Activated CD4-positive, alpha-beta T cell treated with anti-CD3 and anti-CD28 coated beads, Interleukin-2, amount 50 U/mL, for 48 hours (primary cell): ENCODE data around the gene GIPC3.
"Not testable (repeated sequence)": the region's sequence is repeated elsewhere in the genome, so short reads cannot be mapped to it uniquely, and the experiment has no call there.

ENCODE experiments used
- DNase-seq, 2 experiments: peaks; one replicate each; pipeline ENCODE4 v3.0.0-alpha.2; 2020

GIPC3 gene

GRCh38 chr19:3576696-3577443 is 8.4 kb upstream of the GIPC3 start:
- no peak for DNase-seq

- DNase-seq: no peak
Measured at GRCh38 chr19:3577723-3578344, 7.4 kb upstream of the GIPC3 start.

DNA sequence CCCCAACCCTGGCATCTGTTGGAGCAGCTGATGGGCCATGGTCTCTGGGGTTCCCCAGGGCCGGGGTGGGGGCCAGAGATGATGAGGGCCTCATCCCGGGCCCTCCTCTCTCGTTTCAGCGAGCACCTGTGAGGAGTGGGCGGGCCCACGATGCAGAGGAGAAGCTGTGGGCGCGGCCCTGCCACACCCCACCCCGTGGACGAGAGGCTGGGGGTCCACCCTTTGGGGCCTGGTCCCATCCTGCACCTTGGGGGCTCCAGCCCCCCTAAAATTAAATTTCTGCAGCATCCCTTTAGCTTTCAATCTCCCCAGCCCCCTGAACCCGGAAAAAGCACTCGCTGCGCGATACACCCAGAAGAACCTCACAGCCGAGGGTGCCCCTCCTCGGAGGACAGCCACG is 6.9 kb upstream of the GIPC3 start:
- DNase-seq: no peak

- no peak for DNase-seq
Measured at GRCh38 chr19:3580156-3580934, 4.9 kb upstream of the GIPC3 start.

GRCh38 chr19:3581792-3582191 is 3.5 kb upstream of the GIPC3 start:
- DNase-seq: not testable (repeated sequence)

DNA sequence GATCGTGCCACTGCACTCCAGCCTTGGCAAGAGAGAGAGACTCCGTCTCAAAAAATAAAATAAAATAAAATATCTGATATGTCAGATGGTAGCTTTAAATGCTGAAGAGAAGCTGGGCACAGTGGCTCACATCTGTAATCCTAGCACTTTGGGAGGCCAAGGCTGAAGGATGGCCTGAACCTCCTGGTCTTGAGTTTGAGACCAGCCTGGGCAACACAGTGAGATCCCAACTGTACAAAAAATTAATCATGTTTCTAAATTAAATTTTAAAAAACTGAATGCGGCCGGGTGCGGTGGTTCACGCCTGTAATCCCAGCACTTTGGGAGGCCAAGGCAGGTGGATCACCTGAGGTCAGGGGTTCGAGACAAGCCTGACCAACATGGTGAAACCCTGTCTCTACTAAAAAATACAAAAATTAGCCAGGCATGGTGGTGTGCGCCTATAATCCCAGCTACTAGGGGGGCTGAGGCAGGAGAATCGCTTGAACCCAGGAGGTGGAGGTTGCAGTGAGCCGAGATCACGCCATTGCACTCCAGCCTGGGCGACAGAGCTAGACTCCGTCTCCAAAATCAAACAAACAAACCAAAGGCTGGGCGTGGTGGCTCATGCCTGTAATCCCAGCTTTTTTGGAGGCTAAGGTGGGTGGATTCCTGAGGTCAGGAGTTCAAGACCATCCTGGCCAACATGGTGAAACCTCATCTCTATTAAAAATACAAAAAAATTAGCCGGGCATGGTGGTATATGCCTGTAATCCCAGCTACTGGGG is 1.1 kb upstream of the GIPC3 start:
- not testable (repeated sequence) for DNase-seq

GRCh38 chr19:3586127-3586626 is 899 bp downstream of the GIPC3 start:
- DNase-seq: peak; percentile 46 to 49

- no peak for DNase-seq
Measured at GRCh38 chr19:3586707-3587346, 1.5 kb downstream of the GIPC3 start.

DNA sequence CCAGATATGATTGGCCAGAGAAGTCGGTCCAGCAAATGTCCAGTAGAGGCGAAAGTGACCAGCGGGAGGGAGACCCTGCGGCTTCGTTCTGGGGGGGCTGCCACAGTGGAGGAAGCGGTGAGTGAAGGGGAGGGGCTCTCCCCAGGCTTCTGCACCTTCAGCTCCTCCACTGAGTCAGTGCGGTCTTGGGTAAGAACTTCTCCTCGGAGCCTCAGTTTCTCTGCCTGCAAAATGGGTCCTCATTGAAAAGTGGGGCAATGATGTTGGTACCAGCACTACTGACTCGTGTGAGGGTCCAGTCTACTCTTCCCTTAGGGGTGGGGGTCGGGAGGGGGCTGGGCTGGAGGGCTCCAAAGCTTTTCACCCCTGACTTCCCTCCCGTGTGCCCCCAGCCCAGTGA is 4.2 kb downstream of the GIPC3 start:
- DNase-seq: no peak

GRCh38 chr19:3589949-3590348 is 4.7 kb downstream of the GIPC3 start:
- DNase-seq: no peak

GRCh38 chr19:3590991-3591659 is 5.8 kb downstream of the GIPC3 start:
- no peak for DNase-seq

DNA sequence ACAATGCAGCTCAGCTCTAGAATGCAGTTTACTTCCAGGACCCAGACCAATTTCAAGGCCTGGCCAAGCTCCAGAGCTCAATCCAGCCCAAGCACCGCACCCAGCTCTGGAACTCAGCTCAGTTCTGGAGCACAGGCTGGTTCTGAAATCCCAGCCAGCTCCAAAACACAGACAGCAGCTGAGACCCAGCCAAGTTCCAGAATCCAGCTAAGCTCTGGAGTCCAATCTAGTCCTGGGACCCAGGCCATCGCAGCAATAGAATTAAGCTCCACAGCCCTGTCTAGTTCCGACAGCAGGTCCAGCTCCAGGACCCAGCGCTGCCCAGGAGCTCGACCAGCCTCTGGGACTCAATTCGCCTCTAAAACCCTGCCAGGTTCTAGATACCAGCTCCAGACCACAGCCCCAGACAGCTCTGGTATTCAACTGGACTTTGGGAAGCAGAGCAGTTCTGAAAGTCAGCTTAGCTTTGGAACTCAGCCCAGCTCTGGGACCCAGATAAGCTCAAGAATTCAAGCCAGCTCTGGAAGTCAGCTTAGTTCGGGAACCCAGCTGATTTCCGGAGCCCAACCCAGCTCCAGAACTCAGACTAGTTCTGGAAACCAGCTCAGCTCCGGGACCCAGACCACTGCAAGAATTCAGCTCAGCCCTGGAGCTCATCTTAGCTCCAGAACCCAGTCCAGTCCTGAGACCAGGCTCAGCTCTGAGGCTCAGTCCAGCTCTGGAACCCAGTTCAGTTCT is 6.8 kb downstream of the GIPC3 start:
- no peak for DNase-seq

DNA sequence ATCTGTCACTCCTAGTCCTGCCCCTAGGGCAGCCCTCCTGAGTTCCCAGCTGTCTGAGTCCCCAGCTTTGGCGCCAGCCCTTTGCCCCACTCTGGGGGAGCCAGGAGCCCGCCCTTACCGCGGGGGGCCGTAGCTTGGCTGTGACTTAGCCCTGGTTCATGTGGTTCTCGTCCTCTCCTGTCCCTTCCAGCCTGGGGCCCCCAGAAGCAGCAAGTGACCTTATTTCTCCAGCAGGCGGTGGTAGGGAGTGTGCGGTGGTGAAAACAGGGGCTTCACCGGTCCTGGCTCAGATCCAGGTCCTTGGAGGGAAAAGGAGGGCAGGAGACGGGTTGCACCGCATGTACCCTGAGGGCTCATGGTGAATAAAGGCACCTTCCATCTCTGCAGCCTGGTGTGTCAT is 7.9 kb downstream of the GIPC3 start:
- no peak for DNase-seq

DNA sequence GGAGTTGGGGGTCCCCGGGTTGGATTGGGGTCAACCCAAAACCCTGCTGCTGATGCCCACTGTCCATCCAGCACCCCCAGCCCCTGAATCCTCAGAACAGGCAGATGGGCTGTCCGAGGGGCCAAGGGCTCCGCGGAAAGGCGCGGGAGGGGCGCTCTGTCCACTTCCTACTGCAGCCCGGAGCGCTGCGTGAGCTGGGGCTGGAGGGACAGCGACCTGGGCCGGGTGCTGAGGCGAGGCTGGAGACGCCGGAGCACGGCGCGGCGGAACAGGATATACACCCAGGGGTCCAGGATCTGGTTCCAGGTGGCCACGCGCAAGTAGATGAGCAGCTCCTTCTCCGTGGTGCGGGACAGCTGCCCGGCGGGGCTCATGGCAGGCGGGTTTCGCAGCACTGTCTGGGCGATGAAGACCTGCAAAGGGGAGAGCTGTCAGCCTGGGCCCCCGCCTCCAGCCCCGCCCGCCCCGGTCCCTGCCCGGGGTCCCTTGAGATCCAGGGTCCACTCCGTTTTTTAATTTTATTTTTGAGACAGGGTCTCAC is 10.3 kb downstream of the GIPC3 start:
- no peak for DNase-seq

DNA sequence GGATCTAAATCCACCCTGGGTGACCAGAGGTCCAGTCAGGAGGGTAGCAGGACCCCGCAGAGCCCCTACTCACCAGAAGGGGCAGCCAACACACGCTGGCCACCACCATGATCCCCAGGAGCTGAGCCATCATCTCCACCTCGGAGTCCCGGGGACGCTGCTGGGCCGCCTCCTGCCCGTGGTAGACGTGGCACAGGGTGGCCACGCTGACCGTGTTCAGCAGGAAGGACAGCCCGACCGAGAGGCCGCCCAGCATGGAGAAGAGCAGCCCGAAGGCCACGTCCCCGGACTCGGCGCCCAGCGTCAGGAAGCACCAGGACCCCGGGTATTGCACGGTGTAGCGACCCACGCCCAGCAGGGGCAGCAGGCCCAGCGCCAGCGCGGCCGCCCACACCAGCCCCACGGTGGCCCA is 14.5 kb downstream of the GIPC3 start:
- DNase-seq: no peak

DNA sequence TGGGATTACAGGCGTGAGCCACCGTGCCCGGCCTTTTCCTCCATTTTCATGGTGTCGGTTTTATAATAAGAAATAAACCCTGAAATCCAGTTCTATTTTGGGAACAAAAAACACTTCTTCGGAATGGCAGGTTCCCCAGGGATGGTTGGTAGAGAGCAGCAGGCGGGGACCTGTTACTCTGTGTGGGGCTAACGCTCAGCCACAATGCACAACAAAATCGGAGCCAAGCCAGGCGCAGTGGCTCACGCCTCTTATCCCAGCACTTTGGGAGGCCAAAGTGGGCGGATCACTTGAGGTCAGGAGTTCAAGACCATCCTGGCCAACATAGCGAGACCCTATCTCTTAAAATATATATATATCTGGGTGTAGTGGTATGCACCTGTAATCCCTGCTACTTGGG is 15.7 kb downstream of the GIPC3 start:
- no peak for DNase-seq

DNA sequence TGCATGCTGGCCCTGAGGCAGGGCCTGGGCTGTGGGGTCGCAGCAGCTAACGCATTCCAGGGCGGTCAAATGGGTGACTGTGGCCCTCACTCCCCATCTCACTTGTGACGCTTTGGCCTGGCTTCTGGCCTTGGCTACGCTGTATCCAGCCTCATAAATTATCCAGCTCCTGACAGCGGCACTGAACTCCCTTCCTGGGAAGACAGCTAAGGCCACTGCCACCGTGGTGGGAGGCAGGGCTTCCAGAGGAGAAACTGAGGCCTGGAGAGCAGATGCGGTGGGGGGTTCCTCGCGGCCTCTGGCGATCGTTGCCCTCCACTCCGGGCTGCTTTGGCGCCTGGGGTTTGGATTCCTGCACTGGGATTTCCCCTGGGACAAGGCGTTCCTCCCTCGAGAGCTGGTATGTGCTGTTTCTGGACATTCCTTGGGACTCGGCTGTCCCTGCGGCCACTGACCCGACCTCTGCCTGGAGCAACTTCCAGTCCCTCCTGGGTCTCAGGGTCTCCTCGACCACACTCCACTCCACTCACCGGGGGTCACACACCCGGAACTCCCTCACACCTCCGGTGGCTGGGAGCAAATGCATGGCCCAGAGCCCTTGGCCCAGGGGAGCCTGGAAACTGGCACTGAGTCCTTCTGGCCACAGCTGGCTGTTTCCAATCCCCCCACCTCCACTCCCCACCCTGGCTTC is 18.0 kb downstream of the GIPC3 start:
- DNase-seq: no peak

DNA sequence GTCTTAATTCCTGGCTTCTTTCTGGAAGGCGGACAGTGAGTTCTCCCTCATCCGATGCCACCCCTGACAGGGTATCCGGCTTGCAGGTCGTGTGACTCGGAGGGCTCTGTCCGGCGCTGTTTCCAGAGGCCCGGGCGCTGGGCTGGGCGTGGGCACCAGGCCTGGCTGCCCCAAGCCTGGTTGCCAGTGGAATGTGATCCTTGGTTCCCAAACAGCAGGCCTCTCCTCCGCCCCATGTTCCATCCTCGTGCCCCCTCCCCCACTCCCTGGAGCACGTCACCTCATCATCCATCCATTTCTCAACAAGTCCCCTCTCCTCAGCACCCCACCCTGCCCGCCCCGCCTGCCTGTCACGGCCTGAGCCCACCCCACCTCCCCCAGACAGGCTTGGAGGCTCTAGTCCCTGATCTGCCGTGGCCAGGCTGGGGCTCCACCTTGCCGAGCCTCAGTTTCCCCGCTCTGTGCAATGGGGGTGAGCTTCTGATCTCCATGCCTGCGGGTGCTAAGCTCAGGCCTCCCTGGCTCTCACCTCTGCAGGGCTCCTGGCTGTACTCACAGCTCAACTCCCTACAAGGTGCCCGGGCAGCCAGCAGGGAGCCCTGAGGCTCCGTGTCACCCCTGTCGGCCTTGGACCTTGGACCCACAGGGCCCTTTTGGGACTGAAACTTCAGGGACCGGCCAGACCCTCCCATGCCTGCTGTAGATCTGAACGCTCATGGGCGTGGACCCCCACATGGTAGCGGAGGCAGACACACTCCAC is 19.1 kb downstream of the GIPC3 start:
- no peak for DNase-seq

- peak in 1 of 2 experiments; percentile 20 for DNase-seq
Measured at GRCh38 chr19:3604987-3605343, 19.7 kb downstream of the GIPC3 start.
